ENCODE data around the gene SKIC8.

Gene SKIC8

GRCh38 chr15:78291052-78291451, 8.4 kb downstream of the SKIC8 start:
- DNase-seq: no peak

- no peak for DNase-seq
These were observed 9.2 kb downstream of the SKIC8 start for GRCh38 chr15:78290222-78290621.

DNA sequence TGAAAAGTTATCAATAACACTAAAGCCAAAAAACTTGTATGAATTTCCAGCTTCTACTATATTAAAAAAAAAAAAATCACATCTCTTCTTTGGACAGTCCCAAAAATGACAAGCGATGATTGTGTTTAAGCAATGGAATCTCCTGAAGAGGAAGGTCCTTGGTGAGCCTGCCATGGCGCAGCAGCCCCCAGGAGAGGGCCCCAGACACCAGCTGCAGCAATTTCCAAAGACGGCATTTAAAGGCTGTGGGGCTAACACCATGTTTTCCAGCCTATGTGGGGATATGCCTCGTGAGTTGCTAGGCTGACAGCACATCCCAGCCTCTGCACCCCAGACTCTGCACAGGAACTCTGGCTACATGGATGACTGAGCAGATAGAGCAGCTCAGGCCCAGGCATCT, 14.7 kb downstream of the SKIC8 start:
- DNase-seq: no peak

DNA sequence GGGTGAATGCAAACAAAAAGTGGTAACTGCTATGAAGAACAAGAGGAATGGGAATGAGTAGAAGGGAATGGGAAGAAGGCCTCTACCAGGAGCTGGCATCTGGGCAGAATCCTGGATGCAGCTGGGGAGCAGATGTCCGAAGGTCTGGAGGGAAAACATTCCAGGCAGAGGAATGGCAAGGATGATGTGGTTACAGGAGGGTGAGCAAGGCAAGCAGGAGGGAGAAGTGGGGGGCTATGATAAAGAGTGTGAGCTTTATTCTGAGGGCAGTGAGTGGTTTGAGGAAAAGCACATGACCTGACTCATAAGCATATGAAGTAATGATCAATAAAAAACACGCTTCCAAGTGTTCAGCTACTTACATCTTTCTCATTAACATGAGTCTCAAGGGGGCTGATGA, 17.1 kb downstream of the SKIC8 start:
- DNase-seq: no peak

GRCh38 chr15:78280319-78281072, 18.9 kb downstream of the SKIC8 start:
- no peak for DNase-seq

- peak; percentile 59 for DNase-seq
These were observed 23.1 kb downstream of the SKIC8 start for GRCh38 chr15:78276064-78276943.

DNA sequence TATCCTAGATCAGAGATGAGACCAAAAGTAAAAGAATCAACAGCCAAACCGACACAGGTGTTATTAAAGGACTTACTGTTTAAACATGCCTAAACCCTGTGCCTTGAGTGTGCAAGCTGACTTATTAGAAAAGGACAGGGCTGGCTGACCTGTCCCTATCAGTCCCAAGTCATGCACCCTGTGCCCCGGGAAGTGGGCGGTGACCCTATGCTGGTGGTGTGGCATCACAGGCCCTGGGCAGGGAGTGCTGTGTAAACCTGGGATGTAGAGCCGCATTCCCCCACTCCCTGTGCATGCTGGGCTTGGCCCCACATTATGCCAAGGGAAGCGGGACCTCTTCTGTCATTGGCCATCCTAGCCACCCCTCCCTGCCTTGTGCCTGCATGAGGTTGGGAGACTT, 24.4 kb downstream of the SKIC8 start:
- no peak for DNase-seq

DNA sequence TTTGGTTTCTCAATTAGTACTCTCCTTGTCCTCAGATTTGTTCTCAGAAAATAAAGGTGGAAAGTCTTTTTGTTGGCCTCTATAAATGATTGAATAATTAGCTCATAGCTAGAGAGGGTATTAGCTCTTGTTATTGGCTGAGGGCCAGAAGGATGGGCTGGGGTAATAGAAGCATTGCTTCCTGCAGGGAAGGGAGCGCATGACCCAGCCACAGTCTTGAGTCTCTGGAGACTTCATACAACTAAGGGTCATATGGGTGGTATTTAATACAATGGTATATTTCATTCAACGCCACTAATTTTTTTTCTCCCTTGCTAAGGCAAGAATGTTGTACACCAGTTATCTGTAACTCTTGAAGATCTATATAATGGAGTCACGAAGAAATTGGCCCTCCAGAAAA, 26.6 kb downstream of the SKIC8 start:
- DNase-seq: no peak

- DNase-seq: no peak
These were observed 27.1 kb downstream of the SKIC8 start for GRCh38 chr15:78272316-78272715.

GRCh38 chr15:78266806-78267205, 32.6 kb downstream of the SKIC8 start:
- no peak for DNase-seq

DNA sequence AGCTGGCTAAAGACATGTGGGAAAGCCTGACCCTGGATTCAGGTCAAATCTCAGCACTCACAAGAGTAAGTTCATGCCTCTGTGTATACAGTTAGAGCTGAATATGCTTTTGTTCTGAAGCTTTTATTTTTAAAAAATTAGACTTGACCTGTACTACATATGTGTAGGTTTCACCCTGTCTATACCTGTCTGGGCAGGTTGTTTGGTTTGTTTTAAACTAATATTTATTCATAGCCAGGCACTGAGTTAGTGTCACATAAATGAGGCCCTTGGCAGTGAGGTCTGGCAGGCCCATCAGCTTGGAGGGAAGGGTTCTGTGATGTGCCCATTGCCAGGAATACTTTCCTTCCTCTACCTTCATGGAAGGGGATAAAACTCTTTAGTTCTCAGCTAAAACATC, 33.2 kb downstream of the SKIC8 start:
- no peak for DNase-seq

- no peak for DNase-seq
These were observed 33.6 kb downstream of the SKIC8 start for GRCh38 chr15:78265752-78266224.

DNA sequence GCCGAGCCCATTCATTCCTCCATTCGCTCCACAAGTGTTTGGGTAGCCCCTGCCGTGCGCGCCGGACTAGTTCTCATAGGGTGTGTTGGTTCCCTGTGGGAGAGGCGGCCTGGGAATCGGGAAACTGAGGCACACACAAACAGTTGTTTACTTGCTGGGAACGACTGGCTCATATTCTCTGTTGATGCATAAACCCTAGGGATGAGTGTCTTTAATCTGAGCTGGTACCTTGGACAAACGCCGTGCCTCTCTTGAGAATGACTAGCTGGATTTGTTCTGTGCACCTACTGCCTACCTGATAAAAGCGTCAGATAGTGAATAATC, 34.3 kb downstream of the SKIC8 start:
- no peak for DNase-seq

- DNase-seq: peak; percentile 60
These were observed 34.9 kb downstream of the SKIC8 start, which contains the start of gene DNAJA4 for GRCh38 chr15:78264304-78265136. DNAJA4 (plus strand) TSS chr15:78264562; CDS start chr15:78264764, 202 bp downstream.

GRCh38 chr15:78263907-78264303, 35.5 kb downstream of the SKIC8 start:
- DNase-seq: no peak

DNA sequence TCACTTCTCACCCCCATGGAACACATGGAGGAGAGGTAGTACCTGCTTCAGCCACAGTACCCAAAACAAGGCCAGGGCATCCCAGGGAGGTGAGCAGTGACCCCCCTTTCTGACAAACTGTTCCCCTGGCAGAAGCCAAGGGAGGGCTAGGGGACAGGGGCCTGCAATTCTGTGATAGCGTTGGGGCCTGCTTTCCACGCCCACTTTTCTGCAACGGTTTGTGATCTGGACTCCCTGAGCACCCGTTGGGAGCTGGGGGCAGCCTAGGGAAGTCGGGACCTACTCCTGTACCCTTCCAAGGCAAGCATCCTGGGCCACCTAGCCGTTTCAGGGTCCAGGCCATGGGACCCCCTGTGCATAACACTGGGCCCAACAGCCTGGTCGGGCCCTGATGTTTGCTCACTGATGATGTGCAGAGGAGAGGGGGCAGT, 36.0 kb downstream of the SKIC8 start:
- DNase-seq: no peak

- DNase-seq: no peak
These were observed 38.3 kb downstream of the SKIC8 start for GRCh38 chr15:78261062-78261461.

- no peak for DNase-seq
These were observed 38.9 kb downstream of the SKIC8 start for GRCh38 chr15:78260489-78260888.

DNA sequence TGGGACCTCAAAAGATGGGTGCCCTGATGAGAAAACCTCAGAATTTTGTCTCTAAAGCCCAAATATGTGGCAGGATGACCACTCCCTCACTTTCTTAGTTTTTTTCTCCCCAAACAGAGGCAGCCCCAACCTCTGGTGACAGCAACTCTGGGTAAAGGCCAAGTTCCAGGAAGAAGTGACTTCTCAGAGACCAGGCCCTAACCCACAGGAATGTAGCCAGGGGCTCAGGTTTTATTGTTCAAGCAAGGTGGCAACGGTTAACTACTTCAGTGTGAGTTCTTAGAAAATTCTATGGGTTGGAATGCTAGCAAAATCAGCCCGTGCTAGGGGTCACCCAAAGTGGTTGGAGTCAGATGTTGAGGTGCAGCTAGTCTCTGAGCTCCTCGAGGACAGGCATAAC, 40.2 kb downstream of the SKIC8 start:
- DNase-seq: peak; percentile 64

GRCh38 chr15:78257681-78258080, 41.7 kb downstream of the SKIC8 start:
- DNase-seq: no peak

DNA sequence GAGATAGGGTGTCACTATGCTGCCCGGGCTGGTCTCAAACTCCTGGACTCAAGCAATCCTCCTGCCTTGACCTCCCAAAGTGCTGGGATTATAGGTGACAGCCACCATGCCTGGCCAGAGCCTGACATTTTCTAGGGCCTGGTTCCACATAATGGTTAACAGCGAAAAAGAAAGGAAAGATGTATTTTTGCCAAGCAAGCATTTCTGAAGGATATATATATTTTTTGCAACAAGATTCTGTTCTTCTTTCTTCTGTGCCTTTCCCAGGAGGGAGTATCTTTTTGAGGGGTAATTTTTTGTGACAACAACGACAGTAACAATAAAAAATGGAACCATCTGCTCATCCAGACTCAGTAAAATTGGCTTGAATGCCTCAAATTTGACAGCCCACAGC, 43.4 kb downstream of the SKIC8 start:
- no peak for DNase-seq

GRCh38 chr15:78255421-78256043, 43.9 kb downstream of the SKIC8 start:
- DNase-seq: no peak

DNA sequence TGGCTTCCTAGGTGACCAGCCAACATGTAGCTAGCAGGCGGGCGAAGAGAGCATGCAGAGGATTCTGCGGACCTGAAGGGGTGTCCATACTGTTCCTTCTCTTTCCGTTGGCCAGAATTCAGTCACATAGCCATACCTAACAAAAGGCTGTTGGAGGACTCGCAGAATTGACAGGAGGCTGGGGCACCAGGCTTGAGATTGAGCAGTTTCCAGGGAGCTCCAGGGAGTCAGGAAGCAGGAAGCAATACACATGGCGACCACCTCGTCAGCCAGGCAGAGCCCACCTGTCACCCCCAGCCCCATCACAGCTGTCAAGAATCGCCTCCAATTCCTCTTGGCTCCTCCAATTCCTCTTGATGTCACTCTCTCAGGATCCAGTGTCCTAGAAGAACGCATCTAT, 48.3 kb downstream of the SKIC8 start:
- DNase-seq: no peak
